ENCODE results near the gene ENOX2. TPM values are rescaled to one million over a fixed set of nuclear protein-coding genes. Genes with fewer than 3 reads are reported as not detected.
"Not testable (repeated sequence)": the region's sequence is repeated elsewhere in the genome, so short reads cannot be mapped to it uniquely, and the experiment has no call there.

ENOX2 gene
- total and polyA plus RNA-seq, 8 donors: 2.6 to 12.1 (median 7.3) TPM

DNA sequence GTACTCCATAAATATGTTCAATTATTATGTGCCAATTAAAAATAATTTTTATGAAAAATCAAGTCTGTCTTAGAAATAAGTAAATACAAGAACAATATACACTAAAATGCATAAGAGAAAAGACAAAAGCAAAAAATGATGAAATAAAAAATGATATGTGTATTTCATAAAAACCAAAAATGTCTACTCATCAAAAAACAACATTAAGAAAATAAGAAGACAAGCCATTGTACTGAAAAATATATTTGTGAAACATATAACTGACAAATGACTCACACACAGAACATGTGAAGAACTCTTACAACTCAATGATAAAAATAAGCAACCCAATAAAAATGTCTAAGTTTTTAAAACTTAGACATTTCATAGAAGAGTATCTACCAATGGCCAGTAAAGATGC, 34.1 kb upstream of the ENOX2 start:
- Histone ChIP-seq H3K27ac (no peak overlapping the region), H3K4me3 (no peak overlapping the region), H3K27me3 (no peaks in the 10 kb centered on the region), H3K36me3 (no peaks in the 10 kb centered on the region), H3K9me3 (no peaks in the 10 kb centered on the region), H3K4me1 (no peaks in the 10 kb centered on the region)
- TF ChIP-seq EP300 (IDR thresholded peaks at IDR 0.05) (no peak), POLR2A (IDR thresholded peaks at IDR 0.05) (no peak), POLR2AphosphoS5 (IDR thresholded peaks at IDR 0.05) (no peak)
- TF ChIP-seq, protein P1, sequence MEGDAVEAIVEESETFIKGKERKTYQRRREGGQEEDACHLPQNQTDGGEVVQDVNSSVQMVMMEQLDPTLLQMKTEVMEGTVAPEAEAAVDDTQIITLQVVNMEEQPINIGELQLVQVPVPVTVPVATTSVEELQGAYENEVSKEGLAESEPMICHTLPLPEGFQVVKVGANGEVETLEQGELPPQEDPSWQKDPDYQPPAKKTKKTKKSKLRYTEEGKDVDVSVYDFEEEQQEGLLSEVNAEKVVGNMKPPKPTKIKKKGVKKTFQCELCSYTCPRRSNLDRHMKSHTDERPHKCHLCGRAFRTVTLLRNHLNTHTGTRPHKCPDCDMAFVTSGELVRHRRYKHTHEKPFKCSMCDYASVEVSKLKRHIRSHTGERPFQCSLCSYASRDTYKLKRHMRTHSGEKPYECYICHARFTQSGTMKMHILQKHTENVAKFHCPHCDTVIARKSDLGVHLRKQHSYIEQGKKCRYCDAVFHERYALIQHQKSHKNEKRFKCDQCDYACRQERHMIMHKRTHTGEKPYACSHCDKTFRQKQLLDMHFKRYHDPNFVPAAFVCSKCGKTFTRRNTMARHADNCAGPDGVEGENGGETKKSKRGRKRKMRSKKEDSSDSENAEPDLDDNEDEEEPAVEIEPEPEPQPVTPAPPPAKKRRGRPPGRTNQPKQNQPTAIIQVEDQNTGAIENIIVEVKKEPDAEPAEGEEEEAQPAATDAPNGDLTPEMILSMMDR (IDR thresholded peaks at IDR 0.05): no peak
- intact Hi-C loops (cut with DNase I; ENCODE audit: low total_unique reads): no loop called here
- DNase-seq: no peak

DNA sequence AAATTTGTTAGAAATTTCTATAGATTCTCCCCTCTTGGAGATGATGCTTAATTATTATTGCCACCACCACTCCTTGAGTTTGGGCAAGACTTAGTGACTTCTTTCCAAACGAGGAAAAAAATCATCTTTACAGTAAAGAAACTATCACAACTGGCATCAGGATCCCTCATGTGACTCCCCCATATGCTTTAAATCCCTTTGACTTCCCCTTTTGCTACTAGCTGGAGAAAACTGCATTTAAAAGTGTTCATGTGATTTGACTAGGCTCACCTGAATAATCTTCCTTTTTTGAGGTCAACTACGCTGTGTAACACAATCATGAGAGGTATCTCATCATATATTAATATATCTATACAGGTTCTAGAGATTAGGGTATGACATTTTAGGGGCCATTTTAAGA, 30.3 kb upstream of the ENOX2 start:
- no peaks in the 10 kb centered on the region for H3K36me3 ChIP-seq
- WGBS, 5 donors: 64 to 77% (median 73%) methylated on average over 2 of the region's 2 CpGs
- no peak overlapping the region for H3K4me3 ChIP-seq
- no peaks in the 10 kb centered on the region for H3K9me3 ChIP-seq
- no peak overlapping the region for H3K27ac ChIP-seq
- no peaks in the 10 kb centered on the region for H3K27me3 ChIP-seq
- no peaks in the 10 kb centered on the region for H3K4me1 ChIP-seq
- intact Hi-C loops (cut with DNase I; ENCODE audit: low total_unique reads): no loop called here
- DNase-seq: no peak
- TF ChIP-seq, protein P1 (IDR thresholded peaks at IDR 0.05): no peak
- TF ChIP-seq POLR2AphosphoS5 (IDR thresholded peaks at IDR 0.05) (no peak), EP300 (IDR thresholded peaks at IDR 0.05) (no peak), POLR2A (IDR thresholded peaks at IDR 0.05) (no peak)

DNA sequence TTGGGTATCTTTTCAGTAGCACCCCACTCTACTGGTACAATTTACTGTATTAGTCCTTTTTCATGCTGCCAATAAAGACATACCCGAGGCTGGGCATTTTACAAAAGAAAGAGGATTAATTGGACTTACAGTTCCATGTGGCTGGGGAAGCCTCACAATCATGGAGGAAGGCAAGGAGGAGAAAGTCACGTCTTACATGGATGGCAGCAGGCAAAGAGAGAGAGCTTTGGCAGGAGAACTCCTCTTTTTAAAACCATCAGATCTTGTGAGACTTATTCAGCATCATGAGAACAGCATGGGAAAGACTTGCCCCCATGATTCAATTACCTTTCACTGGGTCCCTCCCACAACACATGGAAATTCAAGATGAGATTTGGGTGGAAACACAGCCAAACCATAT, 17.4 kb upstream of the ENOX2 start:
- intact Hi-C loops (cut with DNase I; ENCODE audit: low total_unique reads); H3K27ac ChIP-seq; H3K4me3 ChIP-seq; H3K9me3 ChIP-seq; H3K27me3 ChIP-seq; H3K4me1 ChIP-seq; DNase-seq; H3K36me3 ChIP-seq: not testable (repeated sequence)
- WGBS, 5 donors: 40 to 72% (median 47%) methylated on average over 2 of the region's 2 CpGs

DNA sequence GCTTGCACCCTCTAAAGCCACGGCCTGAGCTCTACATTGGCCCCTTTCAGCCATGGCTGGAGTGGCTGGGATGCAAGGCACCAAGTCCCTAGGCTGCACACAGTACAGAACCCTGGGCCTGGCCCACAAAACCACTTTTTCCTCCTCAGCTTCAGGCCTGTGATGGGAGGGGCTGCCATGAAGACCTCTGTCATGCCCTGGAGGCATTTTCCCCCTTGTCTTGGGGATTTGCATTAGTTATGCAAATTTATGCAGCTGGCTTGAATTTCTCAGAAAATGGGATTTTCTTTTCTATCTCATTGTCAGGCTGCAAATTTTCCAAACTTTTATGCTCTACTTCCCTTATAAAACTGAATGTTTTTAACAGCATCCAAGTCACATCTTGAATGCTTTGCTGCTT, 16.7 kb upstream of the ENOX2 start:
- H3K4me3 ChIP-seq; H3K4me1 ChIP-seq; H3K36me3 ChIP-seq; H3K27me3 ChIP-seq; DNase-seq; H3K27ac ChIP-seq; H3K9me3 ChIP-seq; intact Hi-C loops (cut with DNase I; ENCODE audit: low total_unique reads): not testable (repeated sequence)
- WGBS, 5 donors: 10 to 43% (median 25%) methylated on average over 1 of the region's 1 CpG; no CpG with 5 or more reads in 1 of the 5 donors

DNA sequence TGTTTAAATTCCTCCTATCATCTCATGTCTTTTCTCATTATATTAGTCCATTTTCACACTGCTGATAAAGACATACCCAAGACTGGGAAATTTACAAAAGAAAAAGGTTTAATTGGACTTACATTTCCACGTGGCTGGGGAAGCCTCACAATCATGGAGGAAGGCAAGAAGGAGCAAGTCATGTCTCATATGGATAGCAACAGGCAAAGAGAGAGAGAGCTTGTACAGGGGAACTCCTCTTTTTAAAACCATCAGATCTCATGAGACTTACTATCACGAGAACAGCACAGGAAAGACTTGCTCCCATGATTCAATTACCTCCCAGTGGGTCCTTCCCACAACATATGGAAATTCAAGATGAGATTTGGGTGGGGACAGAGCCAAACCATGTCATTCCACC, 15.5 kb upstream of the ENOX2 start:
- H3K4me1 ChIP-seq; H3K27me3 ChIP-seq; H3K36me3 ChIP-seq; DNase-seq; intact Hi-C loops (cut with DNase I; ENCODE audit: low total_unique reads); H3K4me3 ChIP-seq; H3K9me3 ChIP-seq; H3K27ac ChIP-seq: not testable (repeated sequence)
- WGBS, 5 donors: 43 to 65% (median 57%) methylated on average over 2 of the region's 2 CpGs

DNA sequence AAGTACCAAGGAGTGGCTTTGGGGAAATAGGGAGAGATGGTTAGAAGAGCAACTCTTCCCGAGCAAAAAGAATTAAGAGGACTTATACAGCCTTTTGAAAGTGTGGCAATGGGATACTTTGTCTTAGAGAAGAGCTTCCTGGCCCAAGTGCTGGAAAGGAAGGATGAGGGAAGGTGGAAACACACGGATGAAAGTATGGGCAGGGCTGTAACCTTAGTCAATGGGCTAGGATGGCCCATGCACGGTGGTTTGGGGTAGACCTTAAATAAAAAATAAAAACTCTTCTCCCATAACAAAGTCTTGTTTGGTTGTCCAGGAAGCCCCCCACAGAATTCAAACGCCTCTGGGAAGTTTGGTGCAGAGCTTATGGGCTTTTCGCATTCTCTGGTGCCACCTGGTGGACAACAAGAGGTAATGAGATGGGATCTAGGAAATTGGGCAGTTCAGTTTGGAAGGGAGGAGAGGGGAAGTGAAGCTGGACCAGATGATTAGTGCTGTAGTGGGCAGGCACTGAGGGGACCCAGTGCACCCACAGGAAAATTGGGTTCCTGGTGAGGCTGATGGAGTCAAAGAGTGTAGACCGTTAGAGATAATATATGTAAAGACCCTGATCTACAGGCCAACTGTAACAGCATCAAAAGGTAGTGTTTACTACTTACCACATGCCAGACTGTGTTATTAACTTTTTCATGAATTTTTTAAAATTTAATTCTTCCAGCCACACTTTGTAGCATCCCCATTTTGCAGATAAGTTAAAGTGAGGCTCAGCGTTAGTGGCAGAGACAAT, 13.8 kb upstream of the ENOX2 start:
- Histone ChIP-seq H3K27ac (no peak overlapping the region), H3K36me3 (no peaks in the 10 kb centered on the region), H3K4me3 (no peak overlapping the region), H3K9me3 (no peaks in the 10 kb centered on the region), H3K4me1 (no peaks in the 10 kb centered on the region), H3K27me3 (no peaks in the 10 kb centered on the region)
- peak; percentile 28 to 84 for DNase-seq
- intact Hi-C loops (cut with DNase I; ENCODE audit: low total_unique reads): no loop called here
- 24 to 33% (median 31%) methylated on average over 7 of the region's 7 CpGs for WGBS, 5 donors
- no peak for TF ChIP-seq POLR2AphosphoS5 (IDR thresholded peaks at IDR 0.05)
- TF ChIP-seq, protein P1 (IDR thresholded peaks at IDR 0.05): peak in 5 of 7 experiments; percentile 46 to 82 (median 58)

All from stomach (tissue), 9 donors.